Liver (tissue), 9 donors: ENCODE data around the gene VASN. TPM values are rescaled to one million over a fixed set of nuclear protein-coding genes. Genes with fewer than 3 reads are reported as not detected.

ENCODE experiments used
- DNase-seq: peaks from one replicate; pipeline ENCODE4 v3.0.0-alpha.2; 2017; ENCODE audit warnings: low spot score
- H3K27ac ChIP-seq, 2 donors: one replicate each; pipeline ENCODE4 v1.7.0; 2013; ENCODE audit warnings: inconsistent platforms in 2 of 2, low read length in 2 of 2, control low read depth in 1 of 2, low read depth in 1 of 2, mild to moderate bottlenecking in 1 of 2
- H3K27me3 ChIP-seq, 4 donors: one replicate each; pipeline versions ENCODE4 v1.6.1 to v1.7.0; 2013; ENCODE audit warnings: low read length in 3 of 4, inconsistent platforms in 1 of 4, mild to moderate bottlenecking in 1 of 4, moderate library complexity in 1 of 4; ENCODE audit not compliant: control insufficient read depth in 4 of 4, insufficient read depth in 4 of 4
- H3K36me3 ChIP-seq, 4 donors: one replicate each; pipeline versions ENCODE4 v1.6.1 to v1.7.0; 2013; ENCODE audit warnings: low read length in 3 of 4, mild to moderate bottlenecking in 3 of 4, low read depth in 1 of 4, moderate library complexity in 1 of 4; ENCODE audit not compliant: control insufficient read depth in 4 of 4, insufficient read depth in 3 of 4
- H3K4me1 ChIP-seq, 4 donors: one replicate each; pipeline versions ENCODE4 v1.6.1 to v1.7.0; 2013; ENCODE audit warnings: low read length in 3 of 4, mild to moderate bottlenecking in 3 of 4, moderate library complexity in 1 of 4; ENCODE audit not compliant: control insufficient read depth in 4 of 4, insufficient read depth in 4 of 4
- H3K4me3 ChIP-seq, 3 donors: one replicate each; pipeline versions ENCODE4 v1.6.1 to v1.7.0; 2013; ENCODE audit warnings: low read length in 3 of 3, control low read depth in 1 of 3, low read depth in 1 of 3, mild to moderate bottlenecking in 1 of 3
- H3K9ac ChIP-seq, 2 donors: one replicate each; pipeline ENCODE4 v1.7.0; 2013; ENCODE audit warnings: low read length in 2 of 2, mild to moderate bottlenecking in 2 of 2, moderate library complexity in 2 of 2, control low read depth in 1 of 2, low read depth in 1 of 2
- H3K9me3 ChIP-seq, 4 donors: one replicate each; pipeline versions ENCODE4 v1.6.1 to v1.7.0; 2013; ENCODE audit warnings: low read length in 3 of 4; ENCODE audit not compliant: control insufficient read depth in 4 of 4
- ATF3 ChIP-seq: IDR thresholded peaks from 2 replicates; pipeline ENCODE4 v1.6.1; 2016; ENCODE audit warnings: antibody characterized with exemption
- CTCF ChIP-seq: fragments of 150-350 bp; IDR thresholded peaks from 2 replicates; pipeline ENCODE4 v1.5.1; 2017; ENCODE audit warnings: improper control_type of control experiment, low read depth, low read length; ENCODE audit not compliant: missing input control
- EGR1 ChIP-seq, 2 donors: IDR thresholded peaks; 2 replicates each; pipeline ENCODE4 v1.6.1; 2016 to 2018; ENCODE audit warnings: antibody characterized with exemption in 2 of 2, low read depth in 2 of 2
- FOXA1 ChIP-seq: IDR thresholded peaks from 2 replicates; pipeline ENCODE4 v1.6.1; 2016; ENCODE audit warnings: antibody characterized with exemption
- FOXA2 ChIP-seq: IDR thresholded peaks from 2 replicates; pipeline ENCODE4 v1.6.1; 2016; ENCODE audit warnings: antibody characterized with exemption
- GABPA ChIP-seq, 2 donors: IDR thresholded peaks in 1 of 2; conservative IDR thresholded peaks in 1 of 2; 2 replicates each; pipeline ENCODE4 v1.6.1; 2016; ENCODE audit warnings: antibody characterized with exemption in 2 of 2, mild to moderate bottlenecking in 1 of 2, moderate library complexity in 1 of 2
- HNF4A ChIP-seq, 2 donors: conservative IDR thresholded peaks; 2 replicates each; pipeline ENCODE4 v1.6.1; 2016; ENCODE audit warnings: antibody characterized with exemption in 2 of 2, mild to moderate bottlenecking in 2 of 2
- HNF4G ChIP-seq: IDR thresholded peaks from 2 replicates; pipeline ENCODE4 v1.6.1; 2016; ENCODE audit warnings: antibody characterized with exemption
- JUND ChIP-seq, 2 donors: IDR thresholded peaks; 2 replicates each; pipeline ENCODE4 v1.6.1; 2016; ENCODE audit warnings: antibody characterized with exemption in 2 of 2
- MAX ChIP-seq: IDR thresholded peaks from 2 replicates; pipeline ENCODE4 v1.6.1; 2016; ENCODE audit warnings: antibody characterized with exemption
- RAD21 ChIP-seq, 2 donors: IDR thresholded peaks; 2 replicates each; pipeline ENCODE4 v1.6.1; 2016; ENCODE audit warnings: antibody characterized with exemption in 2 of 2, mild to moderate bottlenecking in 2 of 2
- REST ChIP-seq: IDR thresholded peaks from 2 replicates; pipeline ENCODE4 v1.6.1; 2016; ENCODE audit warnings: antibody characterized with exemption, mild to moderate bottlenecking
- RXRA ChIP-seq, 2 donors: IDR thresholded peaks; 2 replicates each; pipeline ENCODE4 v1.6.1; 2017 to 2018; ENCODE audit warnings: antibody characterized with exemption in 2 of 2, mild to moderate bottlenecking in 1 of 2
- SP1 ChIP-seq: IDR thresholded peaks from 2 replicates; pipeline ENCODE4 v1.6.1; 2018; ENCODE audit warnings: antibody characterized with exemption, mild to moderate bottlenecking
- TAF1 ChIP-seq: conservative IDR thresholded peaks from 2 replicates; pipeline ENCODE4 v1.6.1; 2016; ENCODE audit warnings: antibody characterized with exemption, mild to moderate bottlenecking
- YY1 ChIP-seq: IDR thresholded peaks from 2 replicates; pipeline ENCODE4 v1.6.1; 2016; ENCODE audit warnings: antibody characterized with exemption, mild to moderate bottlenecking
- ZBTB33 ChIP-seq: IDR thresholded peaks from 2 replicates; pipeline ENCODE4 v1.6.1; 2016; ENCODE audit warnings: antibody characterized with exemption
- WGBS: extraction: QIAGEN DNeasy Blood & Tissue Kit; methylation state at CpG from one replicate; pipeline ENCODE4 v1.1.7; 2013; 5-methylcytosine and 5-hydroxymethylcytosine counted together
- polyA plus RNA-seq, 2 donors: library from polyadenylated mRNA; stranded (reverse) in 1 of 2; unstranded in 1 of 2; fragments of 200-250 nt in 1 of 2; fragments of >200 nt in 1 of 2; fragmentation: Nextera tagmentation in 1 of 2; extraction: Ambion mirVana in 1 of 2; gene quantifications; one replicate each; pipeline versions ENCODE4 v1.2.1 to v1.2.3, GENCODE V29; 2013 to 2015
- total RNA-seq, 2 donors: library from RNA; depleted of rRNA; stranded (reverse); fragments of >200 nt; gene quantifications; one replicate each; pipeline ENCODE4 v1.2.3, GENCODE V29; 2014
- donor health status: healthy.
- donor health status: healthy.
- donor health status: healthy.
- donor health status: healthy.
- donor health status: healthy.

The VASN gene
- total and polyA plus RNA-seq, 4 donors = 6.2 to 26.9 (median 21.2) TPM

- no peak for TF ChIP-seq MAX
- TF ChIP-seq HNF4G = no peak
- TF ChIP-seq TAF1 = no peak
- TF ChIP-seq GABPA (IDR thresholded peaks at IDR 0.05 in 1 of 2, conservative IDR thresholded peaks at IDR 0.05 in 1 of 2) = no peak
- no peak for TF ChIP-seq JUND (IDR thresholded peaks at IDR 0.05)
- peak; percentile 46 for TF ChIP-seq YY1
- TF ChIP-seq ATF3 = no peak
- TF ChIP-seq HNF4A (conservative IDR thresholded peaks at IDR 0.05) = peak in 1 of 2 donors; percentile 25
- TF ChIP-seq EGR1 (IDR thresholded peaks at IDR 0.05; ENCODE audit: low read depth in 2 of 2) = no peak
Measured at GRCh38 chr16:4347765-4348509, 23.7 kb upstream of the VASN start (continued).

GRCh38 chr16:4349332-4349731 is 22.3 kb upstream of the VASN start:
- Histone ChIP-seq H3K27ac (no peak overlapping the region), H3K4me1 (peaks cover 12 to 56% (median 39%) of the 10 kb centered on the region in 4 donors), H3K4me3 (no peak overlapping the region), H3K27me3 (no peaks in the 10 kb centered on the region), H3K36me3 (no peaks in the 10 kb centered on the region), H3K9ac (no peak overlapping the region), H3K9me3 (no peaks in the 10 kb centered on the region)
- DNase-seq = no peak
- TF ChIP-seq ATF3 (no peak), YY1 (no peak), REST (no peak), FOXA2 (no peak), ZBTB33 (no peak), RAD21 (IDR thresholded peaks at IDR 0.05) (no peak), MAX (no peak), GABPA (IDR thresholded peaks at IDR 0.05 in 1 of 2, conservative IDR thresholded peaks at IDR 0.05 in 1 of 2) (no peak), SP1 (no peak), JUND (IDR thresholded peaks at IDR 0.05) (no peak), FOXA1 (no peak), HNF4G (no peak), TAF1 (no peak), CTCF (no peak), RXRA (IDR thresholded peaks at IDR 0.05) (no peak)
- 98% methylated on average over 5 of the region's 5 CpGs for WGBS
